H1 (cell line): ENCODE results near the gene THAP11. TPM values are rescaled to one million over a fixed set of nuclear protein-coding genes. Genes with fewer than 3 reads are reported as not detected.

Source experiments
- CTCF ChIA-PET: fragments of 300-600 bp; sonication (Branson Sonifier 250); formaldehyde crosslinking; loops from one replicate; lab custom pipeline; 2021; ENCODE audit not compliant: partially characterized antibody; lab: Charles Lee
- POLR2A ChIA-PET: fragments of 300-600 bp; sonication (Branson Sonifier 250); formaldehyde crosslinking; loops from one replicate; lab custom pipeline; 2021; ENCODE audit warnings: inconsistent platforms; ENCODE audit not compliant: partially characterized antibody; lab: Charles Lee
- DNase-seq, 2 experiments: peaks; one replicate each; pipeline versions ENCODE4 v3.0.0 to v3.0.0-alpha.2; 2010 to 2022; ENCODE audit warnings: low spot score in 2 of 2, low read depth in 1 of 2, mixed read lengths in 1 of 2
- FAIRE-seq: peaks from 2 replicates; lab custom pipeline; 2011; peaks lifted over from hg19 to GRCh38; lab: Jason Lieb, UNC
- H2AFZ ChIP-seq: 2 replicates; pipeline ENCODE4 v1.8.1; 2012; ENCODE audit warnings: low read length, inconsistent platforms
- H2AK5ac ChIP-seq: 2 replicates; pipeline ENCODE4 v1.6.1; 2013; ENCODE audit warnings: low read depth, low read length
- H2BK120ac ChIP-seq: replicated peaks from 2 replicates; pipeline ENCODE3; 2013; ENCODE audit warnings: low read depth, low read length, inconsistent platforms
- H2BK12ac ChIP-seq: 2 replicates; pipeline ENCODE4 v1.6.1; 2013; ENCODE audit warnings: low read depth, low read length
- H2BK15ac ChIP-seq: 2 replicates; pipeline ENCODE4 v1.6.1; 2013; ENCODE audit warnings: low read length
- H2BK20ac ChIP-seq: 2 replicates; pipeline ENCODE4 v1.6.1; 2013; ENCODE audit warnings: low read length
- H2BK5ac ChIP-seq: 2 replicates; pipeline ENCODE4 v1.6.1; 2013; ENCODE audit warnings: low read depth, low read length
- H3K14ac ChIP-seq: 2 replicates; pipeline ENCODE4 v1.6.1; 2013; ENCODE audit warnings: inconsistent platforms; ENCODE audit not compliant: insufficient read length
- H3K18ac ChIP-seq: 2 replicates; pipeline ENCODE4 v1.6.1; 2013; ENCODE audit warnings: low read length; ENCODE audit errors: extremely low read depth
- H3K23ac ChIP-seq: 2 replicates; pipeline ENCODE4 v1.6.1; 2013; ENCODE audit warnings: inconsistent platforms; ENCODE audit not compliant: insufficient read length
- H3K23me2 ChIP-seq: 2 replicates; pipeline ENCODE4 v1.6.1; 2013; ENCODE audit warnings: low read depth, low read length
- H3K27ac ChIP-seq: 2 replicates; pipeline ENCODE4 v1.6.1; 2011; ENCODE audit warnings: low read depth, low read length, inconsistent platforms
- H3K27me3 ChIP-seq, 4 experiments: replicated peaks in 1 of 4; 1 replicate in 1 of 4; 2 replicates in 3 of 4; pipeline versions ENCODE4 v1.6.1 to v1.8.1; 2011 to 2013; ENCODE audit warnings: low read length in 3 of 4, mild to moderate bottlenecking in 3 of 4, inconsistent platforms in 2 of 4, mixed read lengths in 2 of 4, moderate library complexity in 1 of 4; ENCODE audit not compliant: control insufficient read depth in 3 of 4, insufficient read depth in 3 of 4; ENCODE audit errors: extremely low read depth in 1 of 4
- H3K36me3 ChIP-seq, 4 experiments: 2 replicates each; pipeline versions ENCODE4 v1.6.1 to v1.8.1; 2011 to 2013; ENCODE audit warnings: mild to moderate bottlenecking in 4 of 4, low read length in 3 of 4, moderate library complexity in 2 of 4, control low read depth in 1 of 4, inconsistent platforms in 1 of 4; ENCODE audit not compliant: insufficient read depth in 4 of 4, control insufficient read depth in 2 of 4
- H3K4ac ChIP-seq: replicated peaks from 2 replicates; pipeline ENCODE3; 2013; ENCODE audit warnings: low read length, low read depth, mixed read lengths, inconsistent platforms; ENCODE audit not compliant: insufficient read length
- H3K4me1 ChIP-seq, 4 experiments: replicated peaks in 1 of 4; 1 replicate in 1 of 4; 2 replicates in 3 of 4; pipeline versions ENCODE4 v1.6.1 to v1.8.1; 2011 to 2013; ENCODE audit warnings: low read length in 3 of 4, inconsistent platforms in 2 of 4, mixed read lengths in 1 of 4; ENCODE audit not compliant: insufficient read depth in 4 of 4, control insufficient read depth in 3 of 4
- H3K4me2 ChIP-seq, 2 experiments: 2 replicates each; pipeline versions ENCODE4 v1.6.1 to v1.8.1; 2011 to 2013; ENCODE audit warnings: low read depth in 2 of 2, low read length in 2 of 2, control low read depth in 1 of 2, inconsistent platforms in 1 of 2, mild to moderate bottlenecking in 1 of 2; ENCODE audit not compliant: insufficient read depth in 1 of 2
- H3K4me3 ChIP-seq, 4 experiments: fragments of 200-600, 300-600 bp in 1 of 4; sonication (generic), shearing (Covaris generic), sonication (Bioruptor Twin) in 1 of 4; 2 replicates each; pipeline versions ENCODE4 v1.5.1 to v1.8.1; 2011 to 2016; ENCODE audit warnings: low read length in 4 of 4, low read depth in 3 of 4, control low read depth in 2 of 4, inconsistent platforms in 2 of 4, mild to moderate bottlenecking in 2 of 4, mixed read lengths in 1 of 4, moderate library complexity in 1 of 4; ENCODE audit not compliant: insufficient read depth in 2 of 4; ENCODE audit errors: extremely low read depth in 1 of 4
- H3K56ac ChIP-seq: replicated peaks from 2 replicates; pipeline ENCODE3; 2013; ENCODE audit warnings: low read depth, mild to moderate bottlenecking, mixed read lengths, low read length, inconsistent platforms; ENCODE audit not compliant: insufficient read length
- H3K79me1 ChIP-seq: 2 replicates; pipeline ENCODE4 v1.6.1; 2013; ENCODE audit warnings: low read depth, low read length, control low read depth
- H3K79me2 ChIP-seq, 2 experiments: 2 replicates each; pipeline versions ENCODE4 v1.6.1 to v1.8.1; 2012 to 2013; ENCODE audit warnings: low read length in 2 of 2, mild to moderate bottlenecking in 2 of 2, inconsistent platforms in 1 of 2; ENCODE audit not compliant: insufficient read depth in 2 of 2, control insufficient read depth in 1 of 2
- H3K9ac ChIP-seq, 4 experiments: replicated peaks in 1 of 4; 1 replicate in 1 of 4; 2 replicates in 3 of 4; pipeline versions ENCODE4 v1.6.1 to v1.8.1; 2011 to 2013; ENCODE audit warnings: low read depth in 3 of 4, low read length in 3 of 4, control low read depth in 2 of 4, mild to moderate bottlenecking in 2 of 4, moderate library complexity in 2 of 4, inconsistent platforms in 1 of 4; ENCODE audit errors: extremely low read depth in 1 of 4
- H3K9me3 ChIP-seq, 2 experiments: 2 replicates each; pipeline versions ENCODE4 v1.6.1 to v1.8.1; 2012 to 2013; ENCODE audit warnings: mild to moderate bottlenecking in 2 of 2, moderate library complexity in 2 of 2, control low read depth in 1 of 2, inconsistent platforms in 1 of 2, low read depth in 1 of 2, low read length in 1 of 2, mixed read lengths in 1 of 2; ENCODE audit not compliant: insufficient read depth in 2 of 2
- H4K20me1 ChIP-seq, 2 experiments: replicated peaks in 1 of 2; 2 replicates each; pipeline versions ENCODE3 to v1.8.1; 2011 to 2013; ENCODE audit warnings: inconsistent platforms in 2 of 2, low read length in 2 of 2, mild to moderate bottlenecking in 1 of 2; ENCODE audit not compliant: insufficient read depth in 2 of 2, control insufficient read depth in 1 of 2
- H4K5ac ChIP-seq: 2 replicates; pipeline ENCODE4 v1.6.1; 2013; ENCODE audit warnings: low read length, low read depth, mixed read lengths, inconsistent platforms; ENCODE audit not compliant: insufficient read length
- H4K8ac ChIP-seq: 2 replicates; pipeline ENCODE4 v1.8.0; 2013; ENCODE audit warnings: mild to moderate bottlenecking, moderate library complexity, low read length, inconsistent platforms; ENCODE audit not compliant: insufficient read depth; ENCODE audit errors: extremely low read depth
- H4K91ac ChIP-seq: replicated peaks from 2 replicates; pipeline ENCODE3; 2013; ENCODE audit warnings: low read length, mixed read lengths, inconsistent platforms; ENCODE audit not compliant: insufficient read length
- EZH2 ChIP-seq: fragments of 200-600 bp; sonication (generic); IDR thresholded peaks from 2 replicates; pipeline ENCODE4 v1.7.1; 2012; ENCODE audit warnings: low read depth, mild to moderate bottlenecking, moderate library complexity, low read length, inconsistent platforms; ENCODE audit not compliant: severe bottlenecking
- FOSL1 ChIP-seq: IDR thresholded peaks from 2 replicates; pipeline ENCODE4 v1.6.1; 2011; ENCODE audit warnings: mild to moderate bottlenecking, low read depth, low read length, moderate library complexity; ENCODE audit not compliant: insufficient read depth
- PHF8 ChIP-seq: fragments of 200-600 bp; sonication (generic); conservative IDR thresholded peaks from 2 replicates; pipeline ENCODE4 v1.7.1; 2012; ENCODE audit warnings: low read depth, mild to moderate bottlenecking, inconsistent platforms, low read length, moderate library complexity
- SP1 ChIP-seq: IDR thresholded peaks from 2 replicates; pipeline ENCODE4 v1.6.1; 2011; ENCODE audit warnings: low read depth, low read length
- SUZ12 ChIP-seq: fragments of 200-600 bp; sonication (generic); IDR thresholded peaks from 2 replicates; pipeline ENCODE4 v1.6.1; 2012; ENCODE audit warnings: mild to moderate bottlenecking, inconsistent platforms, low read length, moderate library complexity, mixed read lengths
- WGBS, 2 experiments: shearing (Covaris generic) in 1 of 2; methylation state at CpG; one replicate each; pipeline versions ENCODE4 v1.1.6 to v1.1.7; 2013 to 2015; ENCODE audit warnings: low lambda C conversion rate in 2 of 2, mixed read lengths in 2 of 2, inconsistent platforms in 1 of 2, low coverage in 1 of 2, missing lambda C conversion rate in 1 of 2; ENCODE audit not compliant: insufficient replicate concordance in 2 of 2, insufficient coverage in 1 of 2, insufficient read length in 1 of 2; ENCODE audit errors: extremely low coverage in 1 of 2, missing lambda C conversion rate in 1 of 2; 5-methylcytosine and 5-hydroxymethylcytosine counted together
- polyA plus RNA-seq, 7 experiments: library from polyadenylated mRNA; depleted of rRNA in 3 of 7; stranded (reverse) in 5 of 7; unstranded in 2 of 7; fragments of >200 nt in 5 of 7; fragments of 200-250 nt in 2 of 7; gene quantifications; 1 replicate in 5 of 7; 2 replicates in 1 of 7; 4 replicates in 1 of 7; pipeline versions ENCODE4 v1.2.1 to v1.2.3, GENCODE V29; 2011 to 2013; ENCODE audit warnings: missing spikeins in 2 of 7, mixed read lengths in 2 of 7
- total RNA-seq: library from RNA; stranded (reverse); fragmentation: NEBNext Ultra II Directional; extraction: Animal tissue kit (Norgen Biotek cat#: 25700); gene quantifications from 2 replicates; pipeline ENCODE4 v1.2.1, GENCODE V29; 2021

THAP11 gene
- total and polyA plus RNA-seq, 2 of the 8 experiments (the other 6 are each of a cell fraction or from before 2014, with no cell fraction given): 50.8 to 54.8 TPM

DNA sequence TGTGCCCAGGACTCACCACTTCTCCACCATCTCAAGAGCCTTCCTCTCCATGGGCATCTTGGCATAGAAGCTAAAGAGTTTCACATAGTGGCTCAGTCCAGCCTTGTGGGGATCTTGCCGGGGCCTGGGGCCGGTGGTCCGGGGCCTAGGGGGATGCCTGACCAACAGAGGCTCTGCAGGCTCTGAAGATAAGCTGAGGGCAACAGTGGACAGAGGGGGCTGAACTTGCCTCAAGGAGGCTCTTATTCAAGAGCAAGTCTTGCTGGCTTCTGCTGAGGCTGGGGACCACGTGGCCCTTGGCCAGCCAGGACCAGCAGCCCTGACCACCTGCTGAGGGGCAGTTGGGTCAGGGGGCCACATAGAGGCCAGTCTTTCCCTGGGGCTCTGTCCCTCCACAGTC is 13.5 kb upstream of the THAP11 start:
- no peak overlapping the region for H2AFZ ChIP-seq
- no peak overlapping the region for H3K14ac ChIP-seq
- H3K27me3 ChIP-seq: no peaks in the 10 kb centered on the region; a peak in 1 of 7 replicates
- DNase-seq (no peak), FAIRE-seq (no peak)
- H3K4me3 ChIP-seq: no peak overlapping the region
- no peak overlapping the region for H4K5ac ChIP-seq
- H3K23me2 ChIP-seq: peaks cover 5% of the 10 kb centered on the region
- H2BK15ac ChIP-seq: no peak overlapping the region
- H3K4me1 ChIP-seq: peaks cover 0 to 2% (median 0%) of the 10 kb centered on the region in 4 experiments; a peak in 3 of 7 replicates
- 94% methylated on average over 4 of the region's 4 CpGs; no CpG with 5 or more reads in 1 of the 2 experiments for WGBS, 2 experiments
- no peak overlapping the region for H3K9ac ChIP-seq
- H3K4ac ChIP-seq: no peak overlapping the region
- no peak overlapping the region for H3K18ac ChIP-seq
- no peak overlapping the region for H4K91ac ChIP-seq
- POLR2A ChIA-PET: no interaction called here
- no peak overlapping the region for H3K23ac ChIP-seq
- no peak overlapping the region for H3K56ac ChIP-seq
- peaks cover 4 to 6% of the 10 kb centered on the region in 2 experiments for H4K20me1 ChIP-seq
- no peaks in the 10 kb centered on the region for H3K9me3 ChIP-seq
- H2BK12ac ChIP-seq: no peak overlapping the region
- H2BK5ac ChIP-seq: no peak overlapping the region
- TF ChIP-seq EZH2 (no peak), SP1 (no peak), SUZ12 (no peak), FOSL1 (no peak), PHF8 (no peak)
- no peak overlapping the region for H2BK20ac ChIP-seq
- H2AK5ac ChIP-seq: no peak overlapping the region
- peaks cover 9 to 25% (median 13%) of the 10 kb centered on the region in 4 experiments for H3K36me3 ChIP-seq
- H3K79me1 ChIP-seq: no peaks in the 10 kb centered on the region; the same call in none of the 2 replicates
- no peak overlapping the region for H4K8ac ChIP-seq
- CTCF ChIA-PET: interaction anchor here (0.7 to 11.6 kb wide), 7 partner anchors 10 to 308 kb away, joined by 3 to 100 read pairs (median 6); no protein-coding TSS in a partner anchor
- H3K27ac ChIP-seq: no peak overlapping the region
- no peak overlapping the region for H3K4me2 ChIP-seq
- H3K79me2 ChIP-seq: peaks cover 0 to 5% of the 10 kb centered on the region in 2 experiments; a peak in 1 of 4 replicates
- H2BK120ac ChIP-seq: no peak overlapping the region
